ENCODE results near the gene RMRP. TPM values are rescaled to one million over a fixed set of nuclear protein-coding genes. Genes with fewer than 3 reads are reported as not detected.

RMRP gene
- total and polyA plus RNA-seq, 2 of the 4 experiments (the other 2 are of a cell fraction) = 39.7 to 13,690 TPM

DNA sequence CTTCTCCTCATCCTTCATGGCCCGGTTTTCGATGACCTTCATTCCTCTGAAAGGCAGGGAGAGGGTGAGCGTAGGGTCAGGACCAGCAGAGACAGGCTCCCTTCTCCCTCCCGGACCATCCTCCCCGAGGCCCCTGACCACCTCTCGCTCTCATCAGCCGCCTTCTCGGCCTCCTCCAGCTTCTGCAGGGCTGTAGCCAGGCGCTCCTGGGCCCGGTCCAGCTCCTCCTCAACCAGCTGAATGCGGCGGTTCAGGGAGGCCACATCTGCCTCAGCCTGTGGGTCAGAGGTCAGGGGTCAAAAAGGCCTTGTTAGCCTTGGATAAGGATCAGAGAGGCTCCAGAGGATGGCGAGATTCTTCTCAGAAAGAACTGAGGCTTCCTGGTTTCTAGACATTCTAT is 27.7 kb upstream of the RMRP start:
- ChIA-PET POLR2A (ENCODE audit: unreplicated experiment) (interaction anchor here (0.9 to 3.8 kb wide), 3 partner anchors 11 to 24 kb away, joined by 4 to 14 read pairs (median 11); no protein-coding TSS in a partner anchor), CTCF (interaction anchor here (0.6 kb wide), 1 partner anchor 39 kb away, joined by 3 read pairs; no protein-coding TSS in a partner anchor)
- H3K9me3 ChIP-seq (ENCODE audit: control insufficient read depth, insufficient read depth, low read length) = no peaks in the 10 kb centered on the region
- H3K36me3 ChIP-seq (ENCODE audit: control insufficient read depth, insufficient read depth, low read length) = peaks cover 67% of the 10 kb centered on the region
- H3K27me3 ChIP-seq (ENCODE audit: control insufficient read depth, insufficient read depth, low read length) = no peaks in the 10 kb centered on the region
- TF ChIP-seq RCOR1 (IDR thresholded peaks at IDR 0.05; ENCODE audit: insufficient replicate concordance, low read length) = no peak
- TF ChIP-seq, protein P1, sequence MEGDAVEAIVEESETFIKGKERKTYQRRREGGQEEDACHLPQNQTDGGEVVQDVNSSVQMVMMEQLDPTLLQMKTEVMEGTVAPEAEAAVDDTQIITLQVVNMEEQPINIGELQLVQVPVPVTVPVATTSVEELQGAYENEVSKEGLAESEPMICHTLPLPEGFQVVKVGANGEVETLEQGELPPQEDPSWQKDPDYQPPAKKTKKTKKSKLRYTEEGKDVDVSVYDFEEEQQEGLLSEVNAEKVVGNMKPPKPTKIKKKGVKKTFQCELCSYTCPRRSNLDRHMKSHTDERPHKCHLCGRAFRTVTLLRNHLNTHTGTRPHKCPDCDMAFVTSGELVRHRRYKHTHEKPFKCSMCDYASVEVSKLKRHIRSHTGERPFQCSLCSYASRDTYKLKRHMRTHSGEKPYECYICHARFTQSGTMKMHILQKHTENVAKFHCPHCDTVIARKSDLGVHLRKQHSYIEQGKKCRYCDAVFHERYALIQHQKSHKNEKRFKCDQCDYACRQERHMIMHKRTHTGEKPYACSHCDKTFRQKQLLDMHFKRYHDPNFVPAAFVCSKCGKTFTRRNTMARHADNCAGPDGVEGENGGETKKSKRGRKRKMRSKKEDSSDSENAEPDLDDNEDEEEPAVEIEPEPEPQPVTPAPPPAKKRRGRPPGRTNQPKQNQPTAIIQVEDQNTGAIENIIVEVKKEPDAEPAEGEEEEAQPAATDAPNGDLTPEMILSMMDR (conservative IDR thresholded peaks at IDR 0.05; ENCODE audit: low read depth, low read length) = no peak
- no peak for TF ChIP-seq MAFK (IDR thresholded peaks at IDR 0.05; ENCODE audit: low read depth, low read length)
- no peak for TF ChIP-seq BHLHE40 (IDR thresholded peaks at IDR 0.05; ENCODE audit: low read depth, low read length)
- TF ChIP-seq CEBPB (IDR thresholded peaks at IDR 0.05; ENCODE audit: low read depth, low read length) = no peak
- no peak for TF ChIP-seq FOS (IDR thresholded peaks at IDR 0.05; ENCODE audit: low read depth, low read length)
- no peak for TF ChIP-seq CHD1 (IDR thresholded peaks at IDR 0.05; ENCODE audit: low read depth, low read length)
- TF ChIP-seq, protein P2, sequence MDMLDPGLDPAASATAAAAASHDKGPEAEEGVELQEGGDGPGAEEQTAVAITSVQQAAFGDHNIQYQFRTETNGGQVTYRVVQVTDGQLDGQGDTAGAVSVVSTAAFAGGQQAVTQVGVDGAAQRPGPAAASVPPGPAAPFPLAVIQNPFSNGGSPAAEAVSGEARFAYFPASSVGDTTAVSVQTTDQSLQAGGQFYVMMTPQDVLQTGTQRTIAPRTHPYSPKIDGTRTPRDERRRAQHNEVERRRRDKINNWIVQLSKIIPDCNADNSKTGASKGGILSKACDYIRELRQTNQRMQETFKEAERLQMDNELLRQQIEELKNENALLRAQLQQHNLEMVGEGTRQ (IDR thresholded peaks at IDR 0.05; ENCODE audit: low read depth, low read length) = no peak
- no peak for TF ChIP-seq SMC3 (IDR thresholded peaks at IDR 0.05; ENCODE audit: low read depth, low read length)
- no peak for TF ChIP-seq RFX5 (IDR thresholded peaks at IDR 0.05; ENCODE audit: low read depth, low read length)
- TF ChIP-seq RAD21 (IDR thresholded peaks at IDR 0.05; ENCODE audit: low read length) = no peak
- TF ChIP-seq, protein P3, sequence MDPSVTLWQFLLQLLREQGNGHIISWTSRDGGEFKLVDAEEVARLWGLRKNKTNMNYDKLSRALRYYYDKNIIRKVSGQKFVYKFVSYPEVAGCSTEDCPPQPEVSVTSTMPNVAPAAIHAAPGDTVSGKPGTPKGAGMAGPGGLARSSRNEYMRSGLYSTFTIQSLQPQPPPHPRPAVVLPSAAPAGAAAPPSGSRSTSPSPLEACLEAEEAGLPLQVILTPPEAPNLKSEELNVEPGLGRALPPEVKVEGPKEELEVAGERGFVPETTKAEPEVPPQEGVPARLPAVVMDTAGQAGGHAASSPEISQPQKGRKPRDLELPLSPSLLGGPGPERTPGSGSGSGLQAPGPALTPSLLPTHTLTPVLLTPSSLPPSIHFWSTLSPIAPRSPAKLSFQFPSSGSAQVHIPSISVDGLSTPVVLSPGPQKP (IDR thresholded peaks at IDR 0.05; ENCODE audit: borderline replicate concordance, low read depth, low read length) = no peak
- no peak overlapping the region for H2AK9ac ChIP-seq (replicated peaks; ENCODE audit: low read depth, low read length, poor library complexity)
- H3K27ac ChIP-seq (ENCODE audit: insufficient read depth, low read length) = peak overlapping the region; percentile 11; the same call in 1 of the 2 replicates
- no peak overlapping the region; a peak in 1 of 4 replicates for H4K8ac ChIP-seq (ENCODE audit: low read depth in 2 of 2, low read length in 2 of 2)
- H3K14ac ChIP-seq (replicated peaks; ENCODE audit: low read depth, low read length) = peak overlapping the region; percentile 22; the same call in 1 of the 2 replicates
- dilution Hi-C loops (cut with HindIII; ENCODE audit: low sequenced_read_pairs, unreplicated experiment) (no loop called here), in situ Hi-C loops (cut with MboI; ENCODE audit: low sequenced_read_pairs) (no loop called here), intact Hi-C loops (cut with micrococcal nuclease) (loop anchor here (10.0 kb wide), 1 partner anchor 81 kb away; the partner anchor contains the start of gene TESK1)
- peaks cover 92% of the 10 kb centered on the region for H4K20me1 ChIP-seq (ENCODE audit: insufficient read depth, low read length)
- peak overlapping the region; percentile 25 for H2BK5ac ChIP-seq (ENCODE audit: low read depth, low read length, poor library complexity, severe bottlenecking)
- H3K4me1 ChIP-seq (ENCODE audit: control insufficient read depth, insufficient read depth, low read length) = peaks cover 55% of the 10 kb centered on the region
- peak overlapping the region; percentile 26 for H3K23ac ChIP-seq (ENCODE audit: low read depth, low read length)
- DNase-seq (no peak), ATAC-seq (ENCODE audit: low read depth) (no peak)
- 72% methylated on average over 9 of the region's 13 CpGs; no CpG with 5 or more reads in 1 of the 2 experiments for WGBS, 2 experiments (ENCODE audit: extremely low coverage in 2 of 2, insufficient read length in 1 of 2)
- H3K4me2 ChIP-seq (ENCODE audit: low read depth, low read length) = peak overlapping the region; percentile 13; the same call in 1 of the 2 replicates
- peak overlapping the region; percentile 24; the same call in 1 of the 2 replicates for H3K9ac ChIP-seq (ENCODE audit: low read depth, low read length)
- no peak overlapping the region for H2BK20ac ChIP-seq (ENCODE audit: low read depth, low read length)
- H3K79me1 ChIP-seq (ENCODE audit: low read depth in 1 of 2, low read length in 2 of 2) = peaks cover 13 to 86% of the 10 kb centered on the region in 2 experiments
- no peak overlapping the region for H2BK120ac ChIP-seq (ENCODE audit: low read depth, low read length)
- H3K18ac ChIP-seq (ENCODE audit: low read depth, low read length) = no peak overlapping the region
- no TSS peak for BruUV-seq (replicated peaks)
- no peak overlapping the region for H4K5ac ChIP-seq (ENCODE audit: low read depth, low read length)
- no peak overlapping the region for H3K4me3 ChIP-seq (ENCODE audit: insufficient read depth, low read depth, low read length)
- H3K9me1 ChIP-seq (ENCODE audit: insufficient read depth, low read length) = peaks cover 48% of the 10 kb centered on the region
- H2AFZ ChIP-seq (replicated peaks; ENCODE audit: low read length, poor library complexity) = no peak overlapping the region
- no peak overlapping the region for H2AK5ac ChIP-seq (ENCODE audit: low read depth, low read length)
- H3K4ac ChIP-seq (ENCODE audit: low read depth, low read length) = no peak overlapping the region
- no peak overlapping the region for H2BK15ac ChIP-seq (ENCODE audit: low read depth, low read length)
- H3K56ac ChIP-seq (ENCODE audit: extremely low read depth, insufficient read depth, low read length) = no peak overlapping the region
- H4K91ac ChIP-seq (ENCODE audit: insufficient read depth, low read depth, low read length) = no peak overlapping the region
